SK-N-SH (cell line): Measurements from ENCODE around the gene INTS11. TPM values are rescaled to one million over a fixed set of nuclear protein-coding genes. Genes with fewer than 3 reads are reported as not detected.

Experiments used
- CTCF ChIA-PET: fragments of 300-600, 350-600 bp; formaldehyde crosslinking; extraction: SDS; loops from one replicate; lab custom pipeline; 2021; lab: Yijun Ruan, JAX
- POLR2A ChIA-PET: fragments of 350-600 bp; sonication (Branson Sonifier 250); formaldehyde crosslinking; extraction: SDS; loops from one replicate; lab custom pipeline; 2020; ENCODE audit warnings: antibody characterized with exemption, inconsistent platforms; lab: Yijun Ruan, JAX
- DNase-seq: peaks from one replicate; pipeline ENCODE4 v3.0.0; 2012
- H2AFZ ChIP-seq: fragments of 200-600 bp; sonication (generic); 2 replicates; pipeline ENCODE4 v1.8.1; 2016; ENCODE audit warnings: antibody characterized with exemption, mild to moderate bottlenecking, low read depth
- H3F3A ChIP-seq: fragments of 200-600 bp; sonication (generic); replicated peaks from 2 replicates; pipeline ENCODE3; 2016; ENCODE audit warnings: antibody characterized with exemption, mild to moderate bottlenecking; ENCODE audit not compliant: insufficient read depth
- H3K27ac ChIP-seq, 2 experiments: fragments of 200-500 bp in 1 of 2; fragments of 200-600 bp in 1 of 2; sonication (Bioruptor generic) in 1 of 2; sonication (generic), shearing (Covaris generic) in 1 of 2; 2 replicates each; pipeline versions ENCODE4 v1.5.1 to v1.6.1; 2014 to 2016; ENCODE audit warnings: low read depth in 2 of 2, inconsistent platforms in 1 of 2, low read length in 1 of 2, mild to moderate bottlenecking in 1 of 2, mixed read lengths in 1 of 2
- H3K27me3 ChIP-seq: fragments of 200-600 bp; sonication (generic), shearing (Covaris generic); 2 replicates; pipeline ENCODE4 v1.6.1; 2016; ENCODE audit warnings: mixed run types; ENCODE audit not compliant: insufficient read depth
- H3K36me3 ChIP-seq, 2 experiments: fragments of 200-500 bp in 1 of 2; fragments of 200-600 bp in 1 of 2; sonication (Bioruptor generic) in 1 of 2; sonication (generic) in 1 of 2; replicated peaks in 1 of 2; 2 replicates each; pipeline versions ENCODE3 to v1.5.1; 2014 to 2016; ENCODE audit warnings: low read length in 1 of 2, mild to moderate bottlenecking in 1 of 2; ENCODE audit not compliant: insufficient read depth in 2 of 2, control insufficient read depth in 1 of 2
- H3K4me1 ChIP-seq, 2 experiments: fragments of 200-500 bp in 1 of 2; fragments of 200-600 bp in 1 of 2; sonication (Bioruptor generic) in 1 of 2; sonication (generic), shearing (Covaris generic) in 1 of 2; 2 replicates each; pipeline versions ENCODE4 v1.5.1 to v1.6.1; 2014 to 2016; ENCODE audit warnings: low read depth in 1 of 2, low read length in 1 of 2, mixed run types in 1 of 2; ENCODE audit not compliant: insufficient read depth in 2 of 2, control insufficient read depth in 1 of 2
- H3K4me2 ChIP-seq: fragments of 200-600 bp; sonication (generic), shearing (Covaris generic); 2 replicates; pipeline ENCODE4 v1.6.1; 2017; ENCODE audit warnings: mixed run types
- H3K4me3 ChIP-seq, 2 experiments: fragments of 200-500 bp in 1 of 2; fragments of 200-600 bp in 1 of 2; sonication (Bioruptor generic) in 1 of 2; sonication (generic), shearing (Covaris generic) in 1 of 2; 2 replicates each; pipeline versions ENCODE4 v1.5.1 to v1.8.1; 2014 to 2016; ENCODE audit warnings: low read depth in 2 of 2, inconsistent platforms in 1 of 2, low read length in 1 of 2, mild to moderate bottlenecking in 1 of 2, mixed read lengths in 1 of 2, moderate library complexity in 1 of 2
- H3K79me2 ChIP-seq: fragments of 200-600 bp; sonication (generic); 2 replicates; pipeline ENCODE4 v1.8.1; 2017; ENCODE audit warnings: mild to moderate bottlenecking; ENCODE audit not compliant: insufficient read depth
- H3K9ac ChIP-seq: fragments of 200-600 bp; sonication (generic); 2 replicates; pipeline ENCODE4 v1.6.1; 2017; ENCODE audit warnings: mixed run types
- H3K9me2 ChIP-seq: fragments of 200-600 bp; sonication (generic); 2 replicates; pipeline ENCODE4 v1.6.1; 2017; ENCODE audit warnings: mixed run types
- H3K9me3 ChIP-seq: fragments of 200-600 bp; sonication (generic); 2 replicates; pipeline ENCODE4 v1.6.1; 2017; ENCODE audit warnings: mixed run types, mild to moderate bottlenecking, moderate library complexity
- H4K20me1 ChIP-seq: fragments of 200-600 bp; sonication (generic); 2 replicates; pipeline ENCODE4 v1.6.1; 2017; ENCODE audit warnings: mild to moderate bottlenecking, mixed run types; ENCODE audit not compliant: insufficient read depth
- FOXM1 ChIP-seq: IDR thresholded peaks from 2 replicates; pipeline ENCODE4 v1.4.0; 2012; ENCODE audit warnings: low read depth, mild to moderate bottlenecking
- MEF2A ChIP-seq: IDR thresholded peaks from 2 replicates; pipeline ENCODE4 v1.4.0; 2012; ENCODE audit warnings: low read depth, borderline replicate concordance
- NFIC ChIP-seq: IDR thresholded peaks from 2 replicates; pipeline ENCODE4 v1.4.0; 2012; ENCODE audit warnings: borderline replicate concordance
- REST ChIP-seq: IDR thresholded peaks from 2 replicates; pipeline ENCODE4 v1.6.1; 2012; ENCODE audit warnings: mild to moderate bottlenecking, low read depth, low read length, moderate library complexity
- TAF1 ChIP-seq: IDR thresholded peaks from 2 replicates; pipeline ENCODE4 v1.6.1; 2012; ENCODE audit warnings: low read depth, mild to moderate bottlenecking, low read length, moderate library complexity, borderline replicate concordance
- ZBTB33 ChIP-seq: IDR thresholded peaks from 2 replicates; pipeline ENCODE4 v1.4.0; 2012; ENCODE audit warnings: low read depth, borderline replicate concordance
- WGBS: methylation state at CpG from one replicate; pipeline ENCODE4 v1.1.6; 2017; ENCODE audit warnings: low lambda C conversion rate; 5-methylcytosine and 5-hydroxymethylcytosine counted together
- polyA plus RNA-seq, 3 experiments: library from polyadenylated mRNA; depleted of rRNA; stranded (reverse); fragments of >200 nt; gene quantifications; 2 replicates each; pipeline ENCODE4 v1.2.3, GENCODE V29; 2012

Gene INTS11
- polyA plus RNA-seq, 1 of the 3 experiments (the other 2 are of a cell fraction), result 137 TPM

DNA sequence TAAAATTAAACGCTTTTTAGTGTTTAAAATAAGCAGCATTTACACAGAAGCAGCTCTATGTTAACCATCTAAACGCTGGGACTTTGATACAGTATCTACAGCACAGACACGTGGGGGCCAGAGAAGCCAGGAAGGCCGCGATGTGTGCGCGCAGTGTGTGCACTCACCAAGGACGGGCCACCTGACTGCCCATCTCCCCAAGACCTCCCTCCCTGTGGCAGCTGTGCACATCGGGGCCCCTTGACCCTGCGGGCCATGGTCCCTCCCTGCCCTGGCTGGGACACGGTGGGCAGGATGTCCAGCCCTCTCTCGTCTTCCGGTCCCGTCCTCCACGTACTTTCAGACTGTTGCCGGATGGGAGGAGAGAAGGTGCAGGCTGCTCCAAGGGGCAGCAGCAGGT is 10.8 kb upstream of the INTS11 start:
- Histone ChIP-seq H3K4me3 (no peak overlapping the region), H3K27me3 (no peaks in the 10 kb centered on the region), H3K9me3 (no peaks in the 10 kb centered on the region), H3K9ac (no peak overlapping the region), H3K36me3 (peaks cover 0 to 20% of the 10 kb centered on the region in 2 experiments), H2AFZ (no peak overlapping the region), H3K79me2 (no peaks in the 10 kb centered on the region), H3K9me2 (no peaks in the 10 kb centered on the region), H4K20me1 (no peaks in the 10 kb centered on the region; the same call in 1 of the 2 replicates), H3K4me2 (no peak overlapping the region), H3F3A (no peaks in the 10 kb centered on the region), H3K4me1 (peaks cover 0 to 10% of the 10 kb centered on the region in 2 experiments; a peak in 1 of 4 replicates), H3K27ac (no peak overlapping the region)
- WGBS, result 91% methylated on average over 13 of the region's 16 CpGs
- POLR2A ChIA-PET, result no interaction called here
- TF ChIP-seq MEF2A (no peak), FOXM1 (no peak), ZBTB33 (no peak), TAF1 (no peak)
- CTCF ChIA-PET, result interaction anchor here (1.5 to 3.6 kb wide), 3 partner anchors 9 to 30 kb away, joined by 3 to 16 read pairs (median 8); no protein-coding TSS in a partner anchor
- DNase-seq, result no peak

DNA sequence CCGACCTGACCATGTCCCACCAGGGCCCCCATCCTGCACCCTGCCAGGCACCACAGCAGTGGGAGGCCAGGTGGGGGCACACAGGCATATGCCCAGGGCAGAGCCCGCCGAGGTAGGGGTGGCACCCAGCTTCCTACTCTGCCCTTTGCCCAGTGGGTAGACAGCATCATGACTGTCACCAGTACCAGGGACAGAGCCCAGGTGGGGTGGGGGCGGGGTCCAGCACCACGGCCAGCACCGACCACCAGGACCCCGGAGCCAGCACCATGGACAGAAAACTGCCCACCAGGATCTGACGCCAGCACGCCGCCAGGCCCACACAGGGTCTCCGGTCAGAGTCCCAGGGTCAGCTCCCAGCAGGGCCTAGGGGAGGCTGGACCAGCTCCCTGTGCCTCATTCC is 10.4 kb upstream of the INTS11 start:
- Histone ChIP-seq H3K36me3 (peaks cover 0 to 17% of the 10 kb centered on the region in 2 experiments), H3K79me2 (no peaks in the 10 kb centered on the region), H3F3A (no peaks in the 10 kb centered on the region), H3K27ac (no peak overlapping the region), H3K9me2 (no peaks in the 10 kb centered on the region), H3K4me1 (peaks cover 0 to 15% of the 10 kb centered on the region in 2 experiments; a peak in 1 of 4 replicates), H2AFZ (no peak overlapping the region), H3K9me3 (no peaks in the 10 kb centered on the region), H3K4me2 (no peak overlapping the region), H3K4me3 (no peak overlapping the region), H3K27me3 (no peaks in the 10 kb centered on the region), H4K20me1 (no peaks in the 10 kb centered on the region), H3K9ac (no peak overlapping the region)
- WGBS, result 98% methylated on average over 8 of the region's 11 CpGs
- TF ChIP-seq REST (peak; percentile 94), NFIC (no peak)
- POLR2A ChIA-PET, result no interaction called here
- DNase-seq, result no peak
- CTCF ChIA-PET, result interaction anchor here (1.5 to 3.6 kb wide), 2 partner anchors 9 to 30 kb away, joined by 3 to 16 read pairs; no protein-coding TSS in a partner anchor
